GM12878 (cell line): Measurements from ENCODE around the gene NTRK1. TPM values are rescaled to one million over a fixed set of nuclear protein-coding genes. Genes with fewer than 3 reads are reported as not detected.

ENCODE experiments used
- ATAC-seq: fragments of 200-7000 bp; cut with Tn5 transposase; 3 replicates; pipeline ENCODE4 v1.9.1; 2020; ENCODE audit warnings: mild to moderate bottlenecking, moderate library complexity
- BruUV-seq: library from RNA; stranded (reverse); fragments of 400-500 nt; replicated peaks from 2 replicates; lab custom pipeline; 2021; lab: Mats Ljungman, UMichigan
- CTCF ChIA-PET: fragments of 300-600 bp; sonication (Branson Sonifier 250); formaldehyde crosslinking; extraction: SDS; loops from one replicate; lab custom pipeline; 2021; ENCODE audit warnings: inconsistent platforms; lab: Yijun Ruan, JAX
- POLR2A ChIA-PET: fragments of 350-600 bp; formaldehyde crosslinking; extraction: SDS; loops from one replicate; lab custom pipeline; 2021; ENCODE audit warnings: inconsistent platforms; lab: Charles Lee
- RAD21 ChIA-PET: fragments of 300-600 bp; sonication (Branson Sonifier 250); formaldehyde crosslinking; loops from one replicate; lab custom pipeline; 2023; ENCODE audit warnings: antibody characterized with exemption; ENCODE audit not compliant: unreplicated experiment; lab: Charles Lee
- SMC1A ChIA-PET: fragments of 300-600 bp; sonication (Branson Sonifier 250); formaldehyde crosslinking; loops from one replicate; lab custom pipeline; 2023; ENCODE audit not compliant: unreplicated experiment, uncharacterized antibody; lab: Charles Lee
- DNase-seq: peaks from one replicate; pipeline ENCODE4 v3.0.0-alpha.2; 2011; ENCODE audit warnings: low read depth, low spot score
- FAIRE-seq: peaks from 3 replicates; lab custom pipeline; 2011; peaks lifted over from hg19 to GRCh38; lab: Jason Lieb, UNC
- H2AFZ ChIP-seq: 2 replicates; pipeline ENCODE4 v1.6.0; 2011; ENCODE audit warnings: low read depth, low read length, control low read depth; ENCODE audit not compliant: control insufficient read depth
- H3K27ac ChIP-seq: 2 replicates; pipeline ENCODE4 v1.5.1; 2011; ENCODE audit warnings: control low read depth; ENCODE audit not compliant: control insufficient read depth, insufficient read depth
- H3K27me3 ChIP-seq, 2 experiments: replicated peaks in 1 of 2; 2 replicates each; pipeline versions ENCODE4 v1.6.0 to v1.6.1; 2011; ENCODE audit warnings: low read length in 1 of 2; ENCODE audit not compliant: control insufficient read depth in 2 of 2, insufficient read depth in 2 of 2
- H3K36me3 ChIP-seq, 2 experiments: 2 replicates each; pipeline ENCODE4 v1.5.1; 2011; ENCODE audit warnings: low read length in 1 of 2; ENCODE audit not compliant: control insufficient read depth in 2 of 2, insufficient read depth in 2 of 2
- H3K4me1 ChIP-seq: 2 replicates; pipeline ENCODE4 v1.6.1; 2011; ENCODE audit warnings: mild to moderate bottlenecking, low read length, moderate library complexity, mixed read lengths; ENCODE audit not compliant: control insufficient read depth, insufficient read depth
- H3K4me2 ChIP-seq: 2 replicates; pipeline ENCODE4 v1.6.0; 2011; ENCODE audit warnings: control low read depth; ENCODE audit not compliant: control insufficient read depth, insufficient read depth
- H3K4me3 ChIP-seq: fragments of 200-600 bp; sonication (generic); 2 replicates; pipeline ENCODE4 v1.5.1; 2016
- H3K79me2 ChIP-seq: 2 replicates; pipeline ENCODE4 v1.6.0; 2011; ENCODE audit warnings: low read length; ENCODE audit not compliant: control insufficient read depth, insufficient read depth
- H3K9ac ChIP-seq: 2 replicates; pipeline ENCODE4 v1.8.0; 2011; ENCODE audit warnings: low read length, control low read depth, mixed read lengths; ENCODE audit not compliant: control insufficient read depth, insufficient read depth
- H3K9me3 ChIP-seq: replicated peaks from 3 replicates; pipeline ENCODE4 v1.5.1; 2011; ENCODE audit warnings: mild to moderate bottlenecking, low read length; ENCODE audit not compliant: control insufficient read depth, insufficient read depth
- H4K20me1 ChIP-seq: 2 replicates; pipeline ENCODE4 v1.6.0; 2011; ENCODE audit not compliant: control insufficient read depth, insufficient read depth
- DPF2 ChIP-seq: fragments of 450-650 bp; IDR thresholded peaks from 2 replicates; pipeline ENCODE4 v1.6.1; 2017; ENCODE audit warnings: mild to moderate bottlenecking
- MEF2A ChIP-seq: IDR thresholded peaks from 2 replicates; pipeline ENCODE4 v1.6.1; 2011; ENCODE audit warnings: low read depth, mild to moderate bottlenecking, low read length, moderate library complexity; ENCODE audit not compliant: insufficient read depth
- MEF2B ChIP-seq: fragments of 450-650 bp; IDR thresholded peaks from 2 replicates; pipeline ENCODE4 v1.6.1; 2018; ENCODE audit warnings: mild to moderate bottlenecking, moderate library complexity; ENCODE audit not compliant: partially characterized antibody, poor library complexity, severe bottlenecking
- PML ChIP-seq: IDR thresholded peaks from 2 replicates; pipeline ENCODE4 v1.6.1; 2012; ENCODE audit warnings: low read length, inconsistent platforms
- ZNF592 ChIP-seq: fragments of 450-650 bp; IDR thresholded peaks from 2 replicates; pipeline ENCODE4 v1.6.1; 2017; ENCODE audit warnings: mild to moderate bottlenecking, moderate library complexity
- WGBS: methylation state at CpG from one replicate; pipeline ENCODE4 v1.1.6; 2016; ENCODE audit warnings: low lambda C conversion rate; ENCODE audit not compliant: insufficient replicate concordance, insufficient coverage; ENCODE audit errors: missing lambda C conversion rate; 5-methylcytosine and 5-hydroxymethylcytosine counted together
- in situ Hi-C: fragments of 300-500 bp; cut with MboI; formaldehyde crosslinking; loops from 9 replicates; pipeline ENCODE4 v1.14.3; 2018; ENCODE audit warnings: mixed read lengths
- intact Hi-C: fragments of 100-400 bp; cut with micrococcal nuclease; formaldehyde crosslinking; loops from one replicate; pipeline ENCODE4 v1.14.2; 2022; ENCODE audit not compliant: unreplicated experiment
- polyA plus RNA-seq, 11 experiments: library from polyadenylated mRNA; depleted of rRNA in 4 of 11; unstranded in 6 of 11; stranded (reverse) in 5 of 11; fragments of >200 nt; fragmentation: Nextera tagmentation in 4 of 11; fragmentation: Illumina TruSeq in 1 of 11; extraction: Ambion mirVana in 4 of 11; extraction: Trizol in 1 of 11; gene quantifications; 1 replicate in 1 of 11; 2 replicates in 10 of 11; pipeline versions ENCODE4 v1.2.1 to v1.2.3, GENCODE V29; 2011 to 2016; ENCODE audit warnings: inconsistent platforms in 2 of 11, missing spikeins in 2 of 11, low read depth in 1 of 11
- total RNA-seq, 4 experiments: library from RNA; depleted of rRNA in 3 of 4; stranded (reverse); fragments of >200 nt in 3 of 4; fragmentation: Illumina TruSeq in 1 of 4; extraction: Trizol in 1 of 4; gene quantifications; 2 replicates each; pipeline versions ENCODE4 v1.2.1 to v1.2.3, GENCODE V29; 2013 to 2021

Gene NTRK1
- total and polyA plus RNA-seq, 10 of the 15 experiments (the other 5 are each of a cell fraction or from before 2014, with no cell fraction given), result 0.10 to 0.56 (median 0.40) TPM; not detected in 7

GRCh38 chr1:156894711-156895454, 34.2 kb downstream of the NTRK1 start:
- Histone ChIP-seq H2AFZ (no peak overlapping the region), H3K4me2 (no peak overlapping the region), H3K9ac (no peak overlapping the region), H3K79me2 (no peaks in the 10 kb centered on the region), H4K20me1 (no peaks in the 10 kb centered on the region), H3K27me3 (peaks cover 5 to 15% of the 10 kb centered on the region in 2 experiments), H3K27ac (no peak overlapping the region), H3K4me1 (no peaks in the 10 kb centered on the region), H3K36me3 (no peaks in the 10 kb centered on the region), H3K9me3 (no peaks in the 10 kb centered on the region), H3K4me3 (no peak overlapping the region)
- BruUV-seq, result no TSS peak
- in situ Hi-C loops (no loop called here), intact Hi-C loops (no loop called here)
- ATAC-seq (no peak), DNase-seq (no peak), FAIRE-seq (no peak)
- ChIA-PET RAD21 (interaction anchor here (0.7 kb wide), 1 partner anchor 179 kb away, joined by 4 read pairs; no protein-coding TSS in a partner anchor), POLR2A (no interaction called here), SMC1A (no interaction called here), CTCF (interaction anchor here (0.7 to 1.9 kb wide), 7 partner anchors 29 to 205 kb away, joined by 3 to 5 read pairs (median 3); partner anchors contain the start of gene NTRK1)
- WGBS, result 25% methylated on average over 12 of the region's 12 CpGs
- TF ChIP-seq ZNF592 (no peak), DPF2 (no peak), PML (no peak), MEF2A (no peak), MEF2B (peak; percentile 19)
